Skin of body (tissue), 2 donors: Measurements from ENCODE around the gene PTPRK. TPM values are rescaled to one million over a fixed set of nuclear protein-coding genes. Genes with fewer than 3 reads are reported as not detected.
A peak's percentile ranks its signal among the peaks of the same experiment; 100 is the strongest.

ENCODE experiments used
- DNase-seq: peaks from one replicate; lab custom pipeline; 2025; lab: John Stamatoyannopoulos, UW
- total RNA-seq: library from RNA; depleted of rRNA; stranded (reverse); fragments of >200 nt; gene quantifications from one replicate; pipeline ENCODE4 v1.2.3, GENCODE V29; 2014

The PTPRK gene
- total RNA-seq, 1 donor from 2014 or later, result 56.9 TPM

GRCh38 chr6:128350416-128351254 is 169.8 kb downstream of the PTPRK start:
- DNase-seq, result no peak

- no peak for DNase-seq
Measured at GRCh38 chr6:128347123-128347522, 173.3 kb downstream of the PTPRK start.

GRCh38 chr6:128346569-128346968 is 173.8 kb downstream of the PTPRK start:
- no peak for DNase-seq

- no peak for DNase-seq
Measured at GRCh38 chr6:128345278-128345677, 175.1 kb downstream of the PTPRK start.

- no peak for DNase-seq
Measured at GRCh38 chr6:128343706-128344105, 176.7 kb downstream of the PTPRK start.

GRCh38 chr6:128339635-128340450 is 180.6 kb downstream of the PTPRK start:
- peak; percentile 15 for DNase-seq

GRCh38 chr6:128337619-128338018 is 182.8 kb downstream of the PTPRK start:
- no peak for DNase-seq

- peak; percentile 22 for DNase-seq
Measured at GRCh38 chr6:128336436-128337095, 183.8 kb downstream of the PTPRK start.

GRCh38 chr6:128335963-128336362 is 184.4 kb downstream of the PTPRK start:
- DNase-seq, result no peak

- DNase-seq, result no peak
Measured at GRCh38 chr6:128333581-128334223, 186.7 kb downstream of the PTPRK start.

- no peak for DNase-seq
Measured at GRCh38 chr6:128327890-128328289, 192.5 kb downstream of the PTPRK start.

GRCh38 chr6:128323011-128323410 is 197.4 kb downstream of the PTPRK start:
- DNase-seq, result no peak

GRCh38 chr6:128319946-128320345 is 200.5 kb downstream of the PTPRK start:
- DNase-seq, result no peak

GRCh38 chr6:128319157-128319556 is 201.2 kb downstream of the PTPRK start:
- DNase-seq, result no peak

GRCh38 chr6:128316258-128316929 is 204.0 kb downstream of the PTPRK start:
- DNase-seq, result no peak

- no peak for DNase-seq
Measured at GRCh38 chr6:128314190-128314589, 206.2 kb downstream of the PTPRK start.

- no peak for DNase-seq
Measured at GRCh38 chr6:128311944-128312570, 208.3 kb downstream of the PTPRK start.

- no peak for DNase-seq
Measured at GRCh38 chr6:128310451-128310850, 209.9 kb downstream of the PTPRK start.

GRCh38 chr6:128307671-128308070 is 212.7 kb downstream of the PTPRK start:
- no peak for DNase-seq

GRCh38 chr6:128305976-128306375 is 214.4 kb downstream of the PTPRK start:
- DNase-seq, result no peak
